Heart right ventricle (tissue), 16 donors: ENCODE results near the gene LECT2. TPM values are rescaled to one million over a fixed set of nuclear protein-coding genes. Genes with fewer than 3 reads are reported as not detected.

Experiments used
- ATAC-seq, 8 donors: fragments of 200-7000 bp; cut with Tn5 transposase; one replicate each; pipeline ENCODE4 v1.9.1; 2020; ENCODE audit warnings: mild to moderate bottlenecking in 8 of 8, moderate library complexity in 8 of 8, moderate number of reproducible peaks in 1 of 8
- DNase-seq, 2 donors: peaks; one replicate each; pipeline ENCODE4 v3.0.0-alpha.2; 2020
- H3K27ac ChIP-seq, 10 donors: fragments of 200-600 bp; sonication (generic) in 2 of 10; one replicate each; pipeline versions ENCODE4 v1.5.0 to v1.8.0; 2020 to 2022; ENCODE audit warnings: mild to moderate bottlenecking in 3 of 10
- H3K27me3 ChIP-seq, 7 donors: fragments of 200-600 bp; one replicate each; pipeline ENCODE4 v1.8.0; 2021 to 2022; ENCODE audit warnings: mild to moderate bottlenecking in 2 of 7
- H3K36me3 ChIP-seq, 9 donors: fragments of 200-600 bp; sonication (generic) in 1 of 9; one replicate each; pipeline versions ENCODE4 v1.5.0 to v1.8.0; 2020 to 2022; ENCODE audit warnings: mild to moderate bottlenecking in 2 of 9
- H3K4me1 ChIP-seq, 9 donors: fragments of 200-600 bp; sonication (generic) in 1 of 9; one replicate each; pipeline versions ENCODE4 v1.5.0 to v1.8.0; 2020 to 2022; ENCODE audit warnings: mild to moderate bottlenecking in 4 of 9
- H3K4me3 ChIP-seq, 10 donors: fragments of 200-600 bp; sonication (generic) in 2 of 10; one replicate each; pipeline versions ENCODE4 v1.5.0 to v1.8.0; 2020 to 2022; ENCODE audit warnings: mild to moderate bottlenecking in 7 of 10, moderate library complexity in 2 of 10
- H3K9me3 ChIP-seq, 11 donors: fragments of 200-600 bp in 10 of 11; sonication (generic) in 2 of 11; one replicate each; pipeline versions ENCODE4 v1.5.0 to v1.8.0; 2013 to 2022; ENCODE audit warnings: mild to moderate bottlenecking in 2 of 11, control low read depth in 1 of 11, moderate library complexity in 1 of 11
- CTCF ChIP-seq, 9 donors: fragments of 200-600 bp; sonication (generic) in 2 of 9; IDR thresholded peaks; one replicate each; pipeline versions ENCODE4 v1.5.0 to v1.8.0; 2021 to 2022; ENCODE audit warnings: antibody characterized with exemption in 9 of 9, mild to moderate bottlenecking in 5 of 9, moderate library complexity in 1 of 9
- WGBS, 2 donors: extraction: QIAGEN DNeasy Blood & Tissue Kit; methylation state at CpG; one replicate each; pipeline ENCODE4 v1.1.7; 2013; ENCODE audit warnings: inconsistent platforms in 1 of 2; 5-methylcytosine and 5-hydroxymethylcytosine counted together
- intact Hi-C, 10 donors: fragments of 100-400 bp; cut with DNase I; formaldehyde crosslinking; loops; one replicate each; pipeline versions ENCODE4 v1.11.1 to v1.14.2; 2022
- polyA plus RNA-seq, 2 donors: library from polyadenylated mRNA; stranded (reverse); fragments of 200-250 nt; gene quantifications; one replicate each; pipeline ENCODE4 v1.2.3, GENCODE V29; 2013
- total RNA-seq, 10 donors: library from RNA; stranded (reverse); fragmentation: NEBNext Ultra II Directional in 3 of 10; extraction: Animal tissue kit (Norgen Biotek cat#: 25700) in 3 of 10; gene quantifications; one replicate each; pipeline versions ENCODE4 v1.2.1 to v1.2.4, GENCODE V29; 2021 to 2023
- donor health status: Arrhythmogenic right ventricular cardiomyopathy.
- donor health status: ischemic (EF 13 %, LVEDD 7.1; RV severe dilation, severe dysfunction).
- donor health status: healthy with polysubstance abuse.
- donor health status: DM: no; HTN: yes; CAD: no.
- donor health status: DM: no; HTN: no; CAD: no.
- donor health status: ischemic (EF 25% LVEDD 6.9; RV normal size, moderate dysfunction).
- donor health status: ischemic (EF 25% LVEDD 5.7; RV mildly dilated, moderate dysfunction).
- donor health status: healthy.
- donor health status: DM: yes; HTN: yes; CAD: no.
- donor health status: Ischemic cardiomyopathy.
- donor health status: ischemic (EF 35%, LVEDD 5.7; RV mildly dilated, moderate dysfunction).
- donor health status: nonischemic (EF 11% LVEDD 7.7; RV severe dilation, severe dysfunction).
- donor health status: DM: yes; HTN: yes; CAD: no.
- donor health status: PGD.
- donor health status: ischemic (EF 29% LVEDD 5.4; RV normal size, mild dysfunction).
- donor health status: nonischemic (EF 23%, LVEDD 6.1; RV moderate dilation, normal function).

Gene LECT2
- total and polyA plus RNA-seq, 12 donors: not detected

GRCh38 chr5:135913713-135914626 lies 40.8 kb downstream of the LECT2 start:
- WGBS, 2 donors: 78% methylated on average over 4 of the region's 4 CpGs
- Histone ChIP-seq H3K9me3 (no peaks in the 10 kb centered on the region), H3K4me1 (no peaks in the 10 kb centered on the region), H3K36me3 (no peaks in the 10 kb centered on the region), H3K27ac (no peak overlapping the region), H3K4me3 (no peak overlapping the region), H3K27me3 (peaks cover 0 to 76% (median 51%) of the 10 kb centered on the region in 7 donors)
- no peak for ATAC-seq
- no peak for TF ChIP-seq CTCF (IDR thresholded peaks at IDR 0.05)
- no peak for DNase-seq
- intact Hi-C loops: no loop called here

- H3K9me3 ChIP-seq: no peaks in the 10 kb centered on the region
- ATAC-seq (no peak), DNase-seq (no peak)
- no peaks in the 10 kb centered on the region for H3K4me1 ChIP-seq
- no peaks in the 10 kb centered on the region for H3K36me3 ChIP-seq
- TF ChIP-seq CTCF (IDR thresholded peaks at IDR 0.05): no peak
- 65 to 74% methylated on average over 1 of the region's 1 CpG for WGBS, 2 donors
- no peak overlapping the region for H3K27ac ChIP-seq
- intact Hi-C loops: no loop called here
- no peak overlapping the region for H3K4me3 ChIP-seq
- peaks cover 4 to 72% (median 56%) of the 10 kb centered on the region in 7 donors for H3K27me3 ChIP-seq
Observed at GRCh38 chr5:135905144-135905543, 49.6 kb downstream of the LECT2 start.

- H3K27ac ChIP-seq: no peak overlapping the region
- no peaks in the 10 kb centered on the region for H3K4me1 ChIP-seq
- DNase-seq: no peak
- peaks cover 0 to 73% (median 50%) of the 10 kb centered on the region in 7 donors for H3K27me3 ChIP-seq
- WGBS, 2 donors: 19 to 23% methylated on average over 3 of the region's 3 CpGs
- ATAC-seq: no peak
- TF ChIP-seq CTCF (IDR thresholded peaks at IDR 0.05): no peak
- intact Hi-C loops: no loop called here
- no peaks in the 10 kb centered on the region for H3K36me3 ChIP-seq
- no peak overlapping the region for H3K4me3 ChIP-seq
- H3K9me3 ChIP-seq: no peaks in the 10 kb centered on the region
Observed at GRCh38 chr5:135901633-135902032, 53.1 kb downstream of the LECT2 start.

- Histone ChIP-seq H3K4me3 (no peak overlapping the region), H3K36me3 (no peaks in the 10 kb centered on the region), H3K27me3 (peaks cover 0 to 77% (median 52%) of the 10 kb centered on the region in 7 donors), H3K27ac (no peak overlapping the region), H3K9me3 (no peaks in the 10 kb centered on the region), H3K4me1 (no peaks in the 10 kb centered on the region)
- ATAC-seq: no peak
- no peak for DNase-seq
- WGBS, 2 donors: 76% methylated on average over 3 of the region's 3 CpGs
- intact Hi-C loops: no loop called here
- no peak for TF ChIP-seq CTCF (IDR thresholded peaks at IDR 0.05)
Observed at GRCh38 chr5:135900276-135900675, 54.5 kb downstream of the LECT2 start.
